HG03280 (cell line): ENCODE data around the gene INPP5D.
A peak's percentile ranks its signal among the peaks of the same experiment; 100 is the strongest.
"Not testable (repeated sequence)": the region's sequence is repeated elsewhere in the genome, so short reads cannot be mapped to it uniquely, and the experiment has no call there.

Source experiments
- ATAC-seq: cut with Tn5 transposase; IDR thresholded peaks from one replicate; pipeline ENCODE4 v1.9.1; 2021; ENCODE audit warnings: mild to moderate bottlenecking, moderate library complexity; ENCODE audit not compliant: unreplicated experiment

Gene INPP5D

GRCh38 chr2:233051241-233052149 is 8.6 kb upstream of the INPP5D start:
- no peak for ATAC-seq

GRCh38 chr2:233052517-233052916 is 7.6 kb upstream of the INPP5D start:
- ATAC-seq, result not testable (repeated sequence)

GRCh38 chr2:233053928-233054784 is 6.0 kb upstream of the INPP5D start:
- no peak for ATAC-seq

- no peak for ATAC-seq
Measured at GRCh38 chr2:233055362-233055761, 4.8 kb upstream of the INPP5D start.

- ATAC-seq, result no peak
Measured at GRCh38 chr2:233056961-233057605, 3.1 kb upstream of the INPP5D start.

- ATAC-seq, result no peak
Measured at GRCh38 chr2:233058717-233059546, 1.2 kb upstream of the INPP5D start.

- no peak for ATAC-seq
Measured at GRCh38 chr2:233059547-233059796, 670 bp upstream of the INPP5D start.

- ATAC-seq, result peak; percentile 0
Measured at GRCh38 chr2:233060501-233060979, 398 bp downstream of the INPP5D start.

GRCh38 chr2:233060980-233061590 is 943 bp downstream of the INPP5D start:
- peak; percentile 19 for ATAC-seq

GRCh38 chr2:233061591-233062450 is 1.7 kb downstream of the INPP5D start:
- peak; percentile 34 for ATAC-seq

GRCh38 chr2:233062451-233062850 is 2.3 kb downstream of the INPP5D start:
- ATAC-seq, result no peak

GRCh38 chr2:233062946-233063268 is 2.8 kb downstream of the INPP5D start:
- no peak for ATAC-seq

GRCh38 chr2:233063269-233063975 is 3.3 kb downstream of the INPP5D start:
- ATAC-seq, result peak; percentile 41

- ATAC-seq, result no peak
Measured at GRCh38 chr2:233063976-233064411, 3.9 kb downstream of the INPP5D start.

- no peak for ATAC-seq
Measured at GRCh38 chr2:233064530-233065199, 4.5 kb downstream of the INPP5D start.

- ATAC-seq, result not testable (repeated sequence)
Measured at GRCh38 chr2:233065200-233065589, 5.1 kb downstream of the INPP5D start.

GRCh38 chr2:233065954-233066470 is 5.9 kb downstream of the INPP5D start:
- ATAC-seq, result no peak
